ENCODE measurements around the gene DYNLL2.

DNA sequence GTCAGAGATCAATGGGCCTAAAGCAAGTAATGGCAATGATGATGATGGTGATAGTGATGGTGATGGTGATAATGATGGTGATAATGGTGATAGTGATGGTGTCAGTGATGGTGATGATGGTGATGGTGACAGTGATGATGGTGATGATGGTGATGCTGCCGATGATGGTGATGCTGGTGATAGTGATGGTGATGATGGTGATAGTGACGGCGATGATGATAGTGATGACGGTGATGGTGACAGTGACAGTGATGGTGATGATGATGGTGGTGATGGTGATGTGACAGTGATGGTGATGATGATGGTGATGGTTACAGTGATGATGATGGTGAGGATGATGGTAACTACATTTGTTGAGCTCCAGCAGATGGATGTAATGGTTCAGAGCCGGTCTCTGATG, 34.2 kb downstream of the DYNLL2 start:
- TF ChIP-seq, protein P1, sequence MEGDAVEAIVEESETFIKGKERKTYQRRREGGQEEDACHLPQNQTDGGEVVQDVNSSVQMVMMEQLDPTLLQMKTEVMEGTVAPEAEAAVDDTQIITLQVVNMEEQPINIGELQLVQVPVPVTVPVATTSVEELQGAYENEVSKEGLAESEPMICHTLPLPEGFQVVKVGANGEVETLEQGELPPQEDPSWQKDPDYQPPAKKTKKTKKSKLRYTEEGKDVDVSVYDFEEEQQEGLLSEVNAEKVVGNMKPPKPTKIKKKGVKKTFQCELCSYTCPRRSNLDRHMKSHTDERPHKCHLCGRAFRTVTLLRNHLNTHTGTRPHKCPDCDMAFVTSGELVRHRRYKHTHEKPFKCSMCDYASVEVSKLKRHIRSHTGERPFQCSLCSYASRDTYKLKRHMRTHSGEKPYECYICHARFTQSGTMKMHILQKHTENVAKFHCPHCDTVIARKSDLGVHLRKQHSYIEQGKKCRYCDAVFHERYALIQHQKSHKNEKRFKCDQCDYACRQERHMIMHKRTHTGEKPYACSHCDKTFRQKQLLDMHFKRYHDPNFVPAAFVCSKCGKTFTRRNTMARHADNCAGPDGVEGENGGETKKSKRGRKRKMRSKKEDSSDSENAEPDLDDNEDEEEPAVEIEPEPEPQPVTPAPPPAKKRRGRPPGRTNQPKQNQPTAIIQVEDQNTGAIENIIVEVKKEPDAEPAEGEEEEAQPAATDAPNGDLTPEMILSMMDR (IDR thresholded peaks at IDR 0.05), result no peak
- TF ChIP-seq POLR2AphosphoS5 (IDR thresholded peaks at IDR 0.05), result no peak
